Measurements from ENCODE around the gene STARD5.
"Not testable (repeated sequence)": the region's sequence is repeated elsewhere in the genome, so short reads cannot be mapped to it uniquely, and the experiment has no call there.

The STARD5 gene

DNA sequence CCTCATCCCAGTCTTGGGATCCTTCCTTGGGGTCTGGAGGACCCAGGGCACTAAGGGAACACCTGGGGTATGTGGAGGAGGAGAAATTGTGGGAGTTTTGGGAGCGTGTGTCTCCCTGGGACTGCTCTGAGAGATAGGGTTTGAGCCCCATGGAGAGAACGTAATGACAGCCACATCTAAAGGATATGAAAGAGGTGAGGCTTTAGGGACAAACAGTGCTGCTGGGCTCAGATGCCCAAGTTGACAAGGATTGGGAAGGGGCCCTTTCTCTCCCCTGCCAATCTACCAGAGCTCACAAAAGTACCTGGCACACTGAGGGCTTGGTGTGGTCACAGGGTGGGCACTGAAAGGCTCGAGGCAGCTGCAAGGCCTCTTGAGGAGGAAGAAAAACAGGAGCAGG is 13.3 kb upstream of the STARD5 start:
- DNase-seq, result no peak

DNA sequence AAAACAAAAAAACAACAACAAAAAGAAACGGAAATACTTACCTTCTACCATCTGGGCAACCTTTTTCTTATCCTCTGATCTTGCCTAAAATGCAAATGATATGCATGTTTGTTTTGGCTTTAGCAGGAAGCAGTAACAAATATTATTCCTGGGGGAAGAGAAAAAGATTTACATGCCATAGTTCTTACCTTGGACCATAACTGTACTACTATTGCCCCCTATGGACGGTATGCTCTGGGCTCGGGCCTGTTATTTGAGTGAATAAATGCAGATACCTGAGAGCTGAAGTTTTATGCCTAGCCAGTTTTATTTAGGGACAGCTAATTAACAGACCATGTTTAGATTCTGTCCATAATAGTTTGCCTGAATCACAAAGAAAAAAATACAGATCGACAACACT is 12.6 kb upstream of the STARD5 start:
- DNase-seq, result peak in 4 of 6 experiments; percentile 17 to 44 (median 28)

DNA sequence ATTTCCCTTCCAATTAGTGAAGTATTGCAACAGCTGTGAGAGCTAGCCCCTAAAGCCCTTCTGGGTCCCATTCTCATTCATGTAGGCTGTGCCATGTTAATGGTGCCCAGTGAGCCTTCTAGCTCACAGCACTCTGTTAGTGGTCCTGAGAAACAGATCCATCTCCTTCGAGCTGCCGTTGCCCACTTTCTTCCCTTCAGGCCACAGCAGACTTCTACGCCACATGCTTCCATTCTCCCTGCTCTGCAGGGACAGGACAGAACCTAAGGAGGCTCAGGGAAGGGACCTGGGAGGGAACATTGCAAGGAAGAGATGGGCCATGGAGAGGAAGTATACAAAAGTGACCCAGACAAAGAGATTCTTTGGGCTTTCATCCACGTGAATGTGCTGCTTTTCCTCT is 11.7 kb upstream of the STARD5 start:
- DNase-seq, result no peak

DNA sequence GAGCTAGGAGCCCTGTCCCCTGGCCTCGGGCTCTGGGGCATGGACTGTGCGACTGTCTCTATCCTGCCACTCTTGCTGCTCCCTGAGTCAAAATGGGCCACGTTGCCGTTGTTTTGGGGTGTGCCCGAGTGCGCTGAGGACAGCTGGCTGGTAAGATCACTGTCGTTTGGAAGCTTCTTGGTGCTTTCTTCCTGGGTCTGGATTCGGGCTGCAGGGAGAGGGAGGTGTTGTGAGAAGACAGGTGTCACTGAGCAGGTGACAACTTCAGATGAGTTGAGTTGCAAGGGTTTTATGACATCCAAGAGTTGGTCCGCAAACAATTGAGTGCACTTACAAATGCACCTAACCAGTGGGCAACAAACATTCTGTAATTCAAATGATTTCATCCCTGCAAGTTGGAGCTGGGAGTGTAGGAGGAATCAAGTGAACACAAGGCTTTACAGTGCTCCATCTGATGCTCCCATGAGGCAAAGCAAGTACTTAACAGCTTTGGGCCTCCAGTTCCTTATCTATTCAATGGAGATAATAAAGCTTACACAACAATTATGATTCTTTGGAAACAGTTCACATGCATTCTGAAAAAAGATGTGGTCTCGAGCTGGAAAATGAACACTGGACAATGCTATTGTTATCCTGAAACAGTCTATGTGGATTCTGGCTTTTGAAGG is 11.0 kb upstream of the STARD5 start:
- DNase-seq, result no peak

DNA sequence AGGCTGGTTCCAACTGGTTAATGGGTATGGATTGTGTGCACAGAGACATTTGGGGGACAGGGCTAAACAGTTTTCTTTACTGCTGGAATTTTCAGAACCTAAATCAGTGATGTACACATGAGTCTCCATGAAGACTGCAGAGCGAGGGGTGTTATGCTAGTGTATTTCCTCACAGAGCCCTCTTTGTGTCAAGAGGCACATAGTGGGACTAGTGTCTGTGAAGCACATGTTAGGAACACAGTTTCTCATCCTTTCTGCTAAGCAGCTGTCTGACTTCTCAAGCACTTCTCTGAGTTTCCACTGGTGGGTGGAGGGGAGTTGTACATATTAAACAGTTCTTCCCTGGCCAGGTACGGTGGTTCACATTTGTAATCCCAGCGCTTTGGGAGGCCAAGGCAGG is 9.4 kb upstream of the STARD5 start:
- no peak for DNase-seq

DNA sequence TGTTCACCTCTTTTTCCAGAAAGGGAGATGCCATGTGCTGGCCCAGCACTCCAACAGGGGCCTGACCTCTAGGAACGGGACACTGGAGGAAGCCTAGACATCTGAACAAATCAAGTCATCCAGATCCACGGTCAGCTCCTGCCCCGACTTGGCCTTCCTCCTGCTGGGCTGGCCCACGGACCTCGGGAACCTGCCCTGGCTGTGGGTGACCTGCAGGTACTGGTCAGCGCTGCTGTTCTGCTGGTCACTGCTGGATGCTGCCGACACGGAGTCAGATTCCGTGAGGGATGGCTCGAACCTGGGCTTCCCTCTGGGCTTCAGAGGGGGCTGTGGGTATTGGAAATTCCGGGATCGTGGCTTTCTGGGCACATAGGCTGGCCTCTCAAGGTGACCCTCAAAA is 8.4 kb upstream of the STARD5 start:
- DNase-seq, result no peak

DNA sequence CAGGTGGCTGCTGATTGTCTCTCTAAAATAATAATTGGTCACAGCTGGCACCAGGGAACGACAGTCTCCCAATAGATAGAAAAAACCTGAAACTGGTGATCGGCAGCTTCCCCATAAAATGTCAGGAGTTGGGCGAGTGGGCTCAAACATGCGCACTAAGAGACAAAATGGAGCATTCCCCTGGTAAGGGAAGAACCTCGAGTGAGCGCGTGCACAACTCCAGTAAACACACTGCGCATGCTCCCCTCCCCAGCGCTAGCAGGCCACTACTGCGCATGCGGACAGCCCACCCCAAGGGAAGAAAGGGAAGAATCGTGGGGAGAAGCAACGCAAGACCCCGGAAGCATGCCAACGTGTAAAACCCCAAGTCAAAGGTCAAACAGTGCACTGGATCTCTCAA is 7.7 kb upstream of the STARD5 start:
- no peak for DNase-seq

DNA sequence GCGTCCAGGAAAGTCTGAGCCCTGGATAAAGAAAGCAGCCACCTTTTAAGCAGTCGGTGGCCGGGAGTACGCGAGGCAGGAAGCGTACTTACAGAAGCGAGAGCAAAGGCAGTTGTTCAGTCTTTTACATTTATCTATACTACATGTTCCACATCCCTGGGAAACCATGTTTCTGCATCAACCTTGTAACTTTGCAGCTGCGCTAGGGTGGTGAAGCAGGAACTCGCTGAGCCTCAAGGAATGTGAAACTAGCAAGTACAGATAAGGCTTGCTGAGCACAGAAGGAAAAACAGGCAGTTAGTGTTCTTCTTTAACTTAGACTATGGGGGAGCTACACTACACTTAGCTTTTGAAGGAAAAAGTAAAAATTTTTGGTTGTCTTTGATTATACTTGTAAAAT is 7.2 kb upstream of the STARD5 start:
- not testable (repeated sequence) for DNase-seq

DNA sequence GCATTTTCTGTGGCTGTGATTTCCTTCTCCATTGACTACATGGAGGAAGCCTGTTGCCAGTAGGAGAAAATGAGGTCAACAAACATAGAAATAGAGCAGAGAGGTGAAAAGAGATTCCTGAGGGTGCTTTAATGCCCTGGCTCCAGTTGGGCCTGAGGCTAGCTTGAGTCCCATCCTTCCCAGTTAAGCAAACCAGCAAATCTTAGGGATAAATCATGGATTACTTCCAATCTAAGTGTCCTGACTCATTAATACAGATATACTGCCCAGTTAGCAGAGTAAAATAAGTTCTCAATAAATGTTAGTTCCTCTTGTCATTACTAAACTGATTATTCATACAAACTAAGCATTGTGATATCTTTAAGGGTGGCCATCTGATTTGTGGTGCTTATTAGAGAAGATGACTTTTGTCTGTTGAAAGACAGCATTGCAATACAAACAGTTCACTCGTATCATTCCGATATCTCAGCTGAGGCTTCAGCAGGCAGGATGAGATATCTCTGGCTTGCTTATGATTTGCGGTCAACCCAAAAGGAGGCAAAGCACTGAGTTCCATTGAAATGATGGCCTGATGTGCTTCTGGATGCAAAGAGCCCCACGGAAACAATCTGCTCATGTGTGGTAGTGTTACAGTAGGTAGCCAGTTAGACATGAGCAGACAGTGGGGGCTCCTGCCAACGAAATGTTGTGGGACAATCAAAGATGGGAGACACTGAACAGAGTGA is 6.6 kb upstream of the STARD5 start:
- no peak for DNase-seq

DNA sequence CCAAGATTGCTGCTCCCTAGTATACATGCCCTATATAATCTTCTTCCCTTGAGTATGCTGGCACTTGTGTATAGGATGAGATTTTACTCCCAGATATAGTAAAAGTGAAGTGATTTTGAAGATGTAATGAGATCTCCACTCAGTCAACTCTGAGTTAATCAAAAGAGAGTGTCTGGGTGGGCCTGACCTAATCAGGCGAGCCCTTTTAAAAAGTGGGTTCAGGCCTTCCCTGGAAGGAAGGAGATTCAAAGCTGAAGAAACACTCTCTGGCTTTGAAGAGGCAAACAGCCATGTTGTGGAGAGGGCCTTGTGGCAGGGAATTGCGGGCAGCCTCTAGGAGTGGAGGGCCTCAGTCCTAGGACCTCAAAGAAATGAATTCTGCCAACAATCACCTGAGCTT is 5.5 kb upstream of the STARD5 start:
- DNase-seq, result no peak

DNA sequence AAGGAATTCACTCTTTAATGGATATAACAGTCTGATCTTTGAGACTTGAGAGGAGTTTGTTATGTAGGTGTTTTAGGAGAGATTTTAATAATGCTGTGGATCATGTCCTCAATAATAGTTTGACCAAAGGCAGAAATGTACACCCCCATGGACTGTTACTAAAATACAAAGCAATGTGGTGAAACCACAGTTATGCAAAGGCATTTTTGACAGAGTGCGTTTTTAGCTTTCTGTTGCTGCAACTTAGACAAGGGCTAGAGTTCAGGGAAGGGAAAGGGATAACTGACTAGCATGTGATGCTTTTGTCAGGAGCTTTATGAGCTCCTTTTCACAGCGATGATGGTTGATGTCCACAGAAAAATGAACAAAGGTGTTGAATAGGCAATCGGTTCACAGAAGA is 3.6 kb upstream of the STARD5 start:
- DNase-seq, result no peak

DNA sequence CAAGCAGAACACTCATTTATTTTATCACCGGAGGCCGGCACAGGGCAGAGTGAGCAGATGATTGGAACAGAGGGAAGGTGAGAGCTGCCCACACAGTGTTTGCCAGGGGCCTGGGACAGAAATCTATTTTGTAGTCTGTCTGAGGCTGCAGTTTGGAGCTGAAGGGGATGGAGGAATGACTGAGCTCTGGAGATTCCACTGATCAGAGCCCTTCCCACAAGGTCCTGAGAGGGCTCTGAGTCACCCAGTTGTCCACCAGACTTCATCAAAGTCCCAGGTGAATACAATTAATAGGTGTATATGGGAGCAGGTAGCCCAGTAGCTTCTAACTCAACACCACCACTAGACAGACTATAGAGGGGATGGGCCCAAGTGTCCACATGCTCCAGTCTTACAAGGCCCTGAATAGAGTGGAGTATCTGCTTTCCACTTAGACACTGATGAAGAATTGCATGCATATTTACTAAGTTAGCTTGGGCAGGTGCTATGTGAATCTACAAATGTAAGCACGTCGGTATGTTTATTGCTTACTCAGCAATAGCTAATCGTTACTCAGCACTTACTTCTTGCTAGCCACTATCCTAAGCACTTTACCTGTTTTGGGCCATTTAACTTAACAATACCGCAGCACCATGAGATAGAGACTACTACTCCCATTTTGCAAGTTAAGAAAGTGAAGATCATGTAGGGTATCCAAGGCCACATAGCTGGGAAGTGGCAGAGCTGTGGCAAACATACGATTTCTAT is 2.7 kb upstream of the STARD5 start:
- DNase-seq, result no peak

DNA sequence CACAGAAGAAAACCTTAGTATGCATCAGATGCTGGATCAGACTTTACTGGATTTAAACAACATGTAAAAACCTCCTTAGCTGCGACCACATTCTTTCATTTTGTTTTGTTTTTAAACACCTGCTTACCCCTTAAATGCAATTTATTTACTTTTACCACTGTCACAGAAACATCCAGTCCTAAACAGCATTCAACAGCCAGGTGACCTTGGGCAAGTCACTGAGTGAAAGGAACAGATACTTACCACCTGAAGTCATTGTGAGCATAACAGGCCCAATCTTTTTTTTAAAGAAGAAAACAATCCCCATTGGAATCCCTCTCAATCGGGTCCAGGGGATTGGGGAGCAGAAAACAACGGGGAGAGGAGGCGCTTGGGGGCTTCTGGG is 390 bp downstream of the STARD5 start:
- no peak for DNase-seq

DNA sequence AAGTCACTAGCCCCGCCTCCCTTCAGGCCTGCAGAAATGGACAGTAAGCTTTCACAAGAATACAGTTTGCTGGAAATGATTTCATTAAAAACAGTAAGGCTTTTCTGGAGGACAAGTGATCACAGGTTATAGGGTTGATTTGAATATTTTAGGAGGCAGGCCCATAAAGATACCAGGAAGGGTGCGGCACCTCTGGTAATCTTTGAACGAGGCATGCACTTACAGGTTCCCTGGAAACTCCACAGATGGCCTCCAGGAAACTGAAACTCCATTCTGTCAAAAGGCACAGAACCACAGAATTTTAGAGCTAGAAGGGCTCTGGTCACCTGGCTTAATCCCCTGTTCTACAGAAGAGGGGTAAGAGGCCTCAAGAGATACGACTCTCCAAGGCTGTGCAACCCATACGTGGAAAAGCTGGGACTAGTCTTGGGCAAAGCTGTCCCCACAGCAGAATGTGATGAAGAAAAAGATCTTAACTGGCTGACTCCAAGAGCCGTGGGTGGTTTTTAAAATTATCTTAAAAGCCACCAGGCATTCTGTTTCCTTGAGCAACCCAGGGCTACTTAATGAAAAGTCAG is 1.2 kb downstream of the STARD5 start:
- no peak for DNase-seq

DNA sequence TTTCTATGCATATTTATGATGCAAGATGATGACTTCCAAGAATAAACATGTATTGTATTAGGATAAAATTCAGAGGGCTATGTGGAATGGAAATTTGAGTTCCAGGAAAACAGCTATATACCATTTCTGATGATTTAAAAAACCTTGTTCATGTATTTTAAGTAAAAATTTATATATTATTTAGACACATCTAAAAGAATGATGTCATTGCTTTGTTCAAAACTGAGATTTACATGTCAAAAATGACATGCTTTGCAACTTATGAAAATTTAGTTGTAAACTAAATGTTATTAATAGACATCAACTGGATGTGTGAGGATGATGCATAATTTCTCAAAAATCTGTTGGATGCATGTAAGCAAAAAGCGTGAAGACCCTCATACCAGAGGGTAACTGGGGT is 2.3 kb downstream of the STARD5 start:
- no peak for DNase-seq

DNA sequence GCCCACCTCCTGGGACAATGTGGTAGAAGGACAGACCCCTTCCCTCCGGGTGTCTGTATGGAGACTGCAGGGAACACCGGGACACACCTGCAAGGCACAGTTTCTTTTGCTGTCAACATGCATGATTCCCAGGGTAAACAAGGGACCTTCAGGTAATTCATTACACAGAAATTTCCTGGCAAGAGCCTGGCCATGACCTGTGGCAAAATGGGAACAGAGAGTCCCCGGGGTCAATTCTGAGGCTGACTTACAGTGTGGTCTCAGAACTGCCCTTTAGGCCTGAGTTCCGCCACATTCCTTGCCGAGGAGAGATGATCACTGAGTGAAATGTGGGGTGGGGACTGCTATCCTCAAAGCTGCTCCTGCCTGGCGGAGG is 6.3 kb downstream of the STARD5 start:
- DNase-seq, result no peak

DNA sequence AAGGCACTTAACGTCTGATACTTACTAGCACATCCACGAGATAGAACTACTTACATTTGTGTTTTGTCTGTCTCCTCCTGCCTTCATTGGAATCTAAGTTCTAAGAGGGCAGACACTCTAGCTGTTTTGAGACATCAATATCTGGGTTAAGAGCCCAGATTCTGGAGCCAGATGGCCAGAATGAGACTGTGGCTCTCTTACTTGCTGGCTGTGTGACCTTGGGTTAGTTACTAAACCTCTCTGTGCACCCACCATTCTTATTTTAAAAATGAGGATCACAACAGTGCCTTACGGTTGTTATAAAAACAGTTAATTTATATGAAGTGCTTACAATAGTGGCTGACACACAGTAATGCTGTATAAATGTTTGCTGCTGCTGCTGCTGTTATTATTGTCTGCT is 7.7 kb downstream of the STARD5 start:
- DNase-seq, result no peak

DNA sequence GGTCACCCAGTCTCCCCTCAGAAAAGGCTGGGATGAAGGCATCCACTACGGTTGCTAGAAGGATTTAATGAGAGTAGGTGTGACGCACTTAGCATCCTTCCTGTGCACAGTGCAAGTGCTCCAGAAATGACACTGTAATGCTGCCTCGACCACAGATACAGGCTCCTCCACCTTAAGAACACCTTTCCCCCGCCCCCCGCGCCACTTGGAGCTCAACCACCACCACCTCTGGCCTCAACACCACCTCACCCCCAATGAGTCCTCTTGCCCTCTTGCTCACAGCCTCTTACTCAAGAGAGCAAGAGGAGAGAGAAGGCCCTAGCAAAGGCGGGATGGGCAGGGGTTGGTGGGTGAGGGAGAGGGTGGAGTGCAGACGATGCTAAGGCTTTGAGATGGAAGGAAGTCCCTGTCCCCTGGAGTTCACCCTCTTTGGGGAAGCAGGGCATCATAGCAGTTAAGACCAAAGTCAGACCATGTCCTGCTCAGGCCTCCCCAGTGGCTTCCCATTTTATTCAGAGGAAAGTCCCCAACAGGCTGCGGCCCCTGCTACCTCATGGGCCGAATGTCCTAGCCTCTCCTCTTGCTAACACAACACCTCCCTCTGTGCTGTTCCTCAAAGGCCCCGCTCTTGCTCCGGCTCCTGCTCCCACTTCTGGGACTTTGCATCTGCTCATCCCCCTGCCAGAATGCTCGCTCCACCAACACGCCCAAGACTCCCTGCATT is 8.3 kb downstream of the STARD5 start:
- no peak for DNase-seq

DNA sequence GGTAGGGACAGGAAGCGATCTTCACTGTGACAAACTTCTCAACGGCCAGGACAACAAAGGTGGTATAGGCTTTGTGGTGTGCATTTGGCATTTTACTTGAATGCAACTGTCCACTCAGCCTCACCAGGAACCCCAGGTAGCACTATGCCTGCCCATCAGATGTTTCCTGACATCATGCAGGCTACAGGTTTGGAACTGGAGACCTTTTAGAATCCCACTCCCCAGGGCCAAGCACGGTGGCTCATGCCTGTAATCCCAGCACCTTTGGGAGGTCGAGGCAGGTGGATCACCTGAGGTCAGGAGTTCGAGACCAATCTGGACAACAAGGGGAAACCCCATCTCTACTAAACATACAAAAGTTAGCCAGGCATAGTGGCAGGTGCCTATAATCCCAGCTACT is 9.6 kb downstream of the STARD5 start:
- DNase-seq, result no peak

DNA sequence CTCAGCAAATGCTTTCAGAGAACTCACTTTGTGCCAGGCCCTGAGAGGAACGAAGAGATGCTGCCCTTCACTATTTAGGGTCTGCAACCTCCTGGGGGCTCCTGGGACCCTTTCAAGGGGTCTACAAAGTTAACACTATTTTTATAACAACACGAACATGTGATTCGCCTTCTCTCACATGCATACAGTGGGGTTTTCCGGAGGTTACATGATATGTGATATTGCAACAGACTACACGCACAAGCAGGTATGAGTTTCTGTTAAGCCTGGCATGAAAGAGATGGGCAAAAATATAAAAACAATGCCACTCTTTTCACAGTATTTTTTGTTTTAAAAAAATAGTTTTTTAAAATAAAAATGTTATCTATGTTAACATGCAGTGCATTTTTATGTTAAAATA is 10.3 kb downstream of the STARD5 start:
- DNase-seq, result no peak

DNA sequence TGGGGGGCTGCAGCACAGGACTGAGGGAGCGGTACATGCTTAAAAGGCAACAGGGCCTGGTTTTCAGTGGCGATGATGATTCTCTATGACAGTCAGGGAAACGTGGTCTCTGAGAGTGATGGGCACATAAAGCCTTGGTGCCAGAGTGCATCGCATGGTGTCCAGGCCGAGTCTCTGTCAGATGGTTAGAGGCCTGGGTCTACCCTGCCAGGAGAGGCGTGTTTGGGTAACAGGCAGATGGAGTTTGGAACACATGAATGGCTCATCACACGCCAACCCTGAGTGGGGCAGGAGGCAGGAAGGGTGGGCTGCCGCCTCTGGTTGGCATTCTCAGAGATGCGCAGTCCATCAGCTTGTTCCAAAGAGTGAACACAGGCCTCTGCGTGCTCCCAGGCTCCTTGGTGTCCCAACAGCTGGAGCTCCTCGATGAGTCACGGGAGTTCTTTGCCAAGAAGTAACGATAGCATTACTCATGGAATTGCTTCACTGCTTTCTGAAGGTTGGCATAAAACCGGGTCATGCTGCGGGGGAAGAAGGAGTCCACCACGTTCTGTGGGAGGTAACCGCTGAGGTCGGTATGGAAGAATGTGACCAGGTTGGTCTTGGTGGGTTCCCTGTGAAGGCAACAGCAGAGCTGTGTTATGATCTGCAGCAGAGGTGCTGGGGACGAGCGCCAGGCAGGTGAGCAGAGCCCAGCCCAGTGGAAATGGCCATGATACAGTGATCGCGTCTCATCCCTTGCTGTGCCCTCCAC is 11.0 kb downstream of the STARD5 start:
- no peak for DNase-seq

DNA sequence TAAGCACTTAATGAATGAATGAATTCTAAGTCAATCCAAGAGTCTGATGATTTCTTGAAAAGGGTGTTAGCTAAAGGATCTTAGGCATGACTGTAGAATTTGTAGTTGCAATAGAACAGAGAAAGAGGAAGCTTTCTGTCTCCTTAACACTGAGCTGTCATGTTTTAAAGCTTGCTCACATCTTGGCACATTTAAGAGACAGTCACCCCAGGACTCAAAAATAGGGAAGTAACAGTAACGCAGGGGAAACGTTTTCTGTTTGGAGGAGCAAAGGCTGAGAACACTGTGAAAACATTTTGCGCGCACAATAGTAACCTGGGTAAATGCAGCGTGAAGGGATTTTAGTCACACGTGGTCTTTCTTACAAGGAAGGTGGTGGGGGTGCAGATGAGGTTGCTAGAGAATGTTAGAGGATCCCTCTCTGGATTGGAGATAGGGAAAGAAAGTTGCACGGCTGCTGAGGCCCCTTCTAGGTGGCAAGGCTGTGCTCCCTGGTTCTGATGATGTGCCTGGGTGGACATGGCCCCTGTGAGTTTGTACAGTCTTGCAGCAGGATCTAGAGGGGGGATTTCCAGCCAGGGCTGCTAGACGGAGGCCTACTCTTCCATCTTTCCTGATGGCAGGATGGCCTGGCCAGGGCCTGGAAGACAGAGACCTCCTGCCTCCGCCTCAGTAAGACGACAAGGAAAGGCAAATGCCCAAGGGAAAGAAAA is 12.0 kb downstream of the STARD5 start:
- peak in 1 of 6 experiments; percentile 12 for DNase-seq
